ENCODE measurements around the gene FBXO48.

FBXO48 gene

DNA sequence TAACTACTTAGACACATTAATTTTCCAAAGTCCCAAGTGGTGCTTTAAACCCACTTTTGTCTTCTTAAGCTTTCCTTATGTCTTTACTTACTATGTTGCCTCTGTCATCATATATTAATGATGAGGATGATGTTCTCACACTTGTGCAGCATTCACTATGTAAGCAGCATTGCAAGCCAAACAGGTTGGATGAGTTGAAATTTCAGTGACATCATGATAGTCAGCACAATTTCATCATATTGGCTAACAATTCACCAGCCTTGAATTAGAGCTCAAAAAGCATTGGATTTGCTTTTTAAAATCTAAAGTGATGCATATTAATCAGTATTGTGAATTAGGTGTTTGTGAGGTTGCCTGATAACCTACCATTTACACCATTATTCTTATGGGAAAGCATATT lies 8.0 kb upstream of the FBXO48 start:
- POLR2A ChIA-PET, result interaction anchor here (1.4 kb wide), 1 partner anchor 8 kb away, joined by 4 read pairs; the partner anchor contains the start of genes APLF and FBXO48
- no peak overlapping the region for H3K4me3 ChIP-seq (ENCODE audit: low read depth, low read length)
- peaks cover 0 to 3% of the 10 kb centered on the region in 2 experiments; a peak in 1 of 3 replicates for H3K36me3 ChIP-seq (ENCODE audit: control insufficient read depth in 2 of 2, insufficient read depth in 1 of 2, low read length in 2 of 2)
- H3K4me1 ChIP-seq (ENCODE audit: control insufficient read depth, insufficient read depth, low read length), result 0 out of 2 replicates have a peak, but pooled peaks cover under 1% of the 10 kb centered on the region
- TF ChIP-seq, protein P1, sequence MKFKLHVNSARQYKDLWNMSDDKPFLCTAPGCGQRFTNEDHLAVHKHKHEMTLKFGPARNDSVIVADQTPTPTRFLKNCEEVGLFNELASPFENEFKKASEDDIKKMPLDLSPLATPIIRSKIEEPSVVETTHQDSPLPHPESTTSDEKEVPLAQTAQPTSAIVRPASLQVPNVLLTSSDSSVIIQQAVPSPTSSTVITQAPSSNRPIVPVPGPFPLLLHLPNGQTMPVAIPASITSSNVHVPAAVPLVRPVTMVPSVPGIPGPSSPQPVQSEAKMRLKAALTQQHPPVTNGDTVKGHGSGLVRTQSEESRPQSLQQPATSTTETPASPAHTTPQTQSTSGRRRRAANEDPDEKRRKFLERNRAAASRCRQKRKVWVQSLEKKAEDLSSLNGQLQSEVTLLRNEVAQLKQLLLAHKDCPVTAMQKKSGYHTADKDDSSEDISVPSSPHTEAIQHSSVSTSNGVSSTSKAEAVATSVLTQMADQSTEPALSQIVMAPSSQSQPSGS (tag by site-specific recombination; IDR thresholded peaks at IDR 0.05; ENCODE audit: low read depth), result peak; percentile 22; the same call in 1 of the 2 replicates
- TF ChIP-seq, protein P2, sequence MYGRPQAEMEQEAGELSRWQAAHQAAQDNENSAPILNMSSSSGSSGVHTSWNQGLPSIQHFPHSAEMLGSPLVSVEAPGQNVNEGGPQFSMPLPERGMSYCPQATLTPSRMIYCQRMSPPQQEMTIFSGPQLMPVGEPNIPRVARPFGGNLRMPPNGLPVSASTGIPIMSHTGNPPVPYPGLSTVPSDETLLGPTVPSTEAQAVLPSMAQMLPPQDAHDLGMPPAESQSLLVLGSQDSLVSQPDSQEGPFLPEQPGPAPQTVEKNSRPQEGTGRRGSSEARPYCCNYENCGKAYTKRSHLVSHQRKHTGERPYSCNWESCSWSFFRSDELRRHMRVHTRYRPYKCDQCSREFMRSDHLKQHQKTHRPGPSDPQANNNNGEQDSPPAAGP (tag by site-specific recombination; IDR thresholded peaks at IDR 0.05), result no peak
- TF ChIP-seq, protein P3, sequence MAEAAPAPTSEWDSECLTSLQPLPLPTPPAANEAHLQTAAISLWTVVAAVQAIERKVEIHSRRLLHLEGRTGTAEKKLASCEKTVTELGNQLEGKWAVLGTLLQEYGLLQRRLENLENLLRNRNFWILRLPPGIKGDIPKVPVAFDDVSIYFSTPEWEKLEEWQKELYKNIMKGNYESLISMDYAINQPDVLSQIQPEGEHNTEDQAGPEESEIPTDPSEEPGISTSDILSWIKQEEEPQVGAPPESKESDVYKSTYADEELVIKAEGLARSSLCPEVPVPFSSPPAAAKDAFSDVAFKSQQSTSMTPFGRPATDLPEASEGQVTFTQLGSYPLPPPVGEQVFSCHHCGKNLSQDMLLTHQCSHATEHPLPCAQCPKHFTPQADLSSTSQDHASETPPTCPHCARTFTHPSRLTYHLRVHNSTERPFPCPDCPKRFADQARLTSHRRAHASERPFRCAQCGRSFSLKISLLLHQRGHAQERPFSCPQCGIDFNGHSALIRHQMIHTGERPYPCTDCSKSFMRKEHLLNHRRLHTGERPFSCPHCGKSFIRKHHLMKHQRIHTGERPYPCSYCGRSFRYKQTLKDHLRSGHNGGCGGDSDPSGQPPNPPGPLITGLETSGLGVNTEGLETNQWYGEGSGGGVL (tag by site-specific recombination; IDR thresholded peaks at IDR 0.05), result no peak
- no peak for TF ChIP-seq ZBTB21 (tag by site-specific recombination; IDR thresholded peaks at IDR 0.05)
- no peaks in the 10 kb centered on the region for H3K9me3 ChIP-seq (ENCODE audit: control insufficient read depth, insufficient read depth, low read depth, low read length)
- CTCF ChIA-PET, result no interaction called here
- no peak overlapping the region for H3K27ac ChIP-seq (ENCODE audit: extremely low read depth, low read depth, low read length)

DNA sequence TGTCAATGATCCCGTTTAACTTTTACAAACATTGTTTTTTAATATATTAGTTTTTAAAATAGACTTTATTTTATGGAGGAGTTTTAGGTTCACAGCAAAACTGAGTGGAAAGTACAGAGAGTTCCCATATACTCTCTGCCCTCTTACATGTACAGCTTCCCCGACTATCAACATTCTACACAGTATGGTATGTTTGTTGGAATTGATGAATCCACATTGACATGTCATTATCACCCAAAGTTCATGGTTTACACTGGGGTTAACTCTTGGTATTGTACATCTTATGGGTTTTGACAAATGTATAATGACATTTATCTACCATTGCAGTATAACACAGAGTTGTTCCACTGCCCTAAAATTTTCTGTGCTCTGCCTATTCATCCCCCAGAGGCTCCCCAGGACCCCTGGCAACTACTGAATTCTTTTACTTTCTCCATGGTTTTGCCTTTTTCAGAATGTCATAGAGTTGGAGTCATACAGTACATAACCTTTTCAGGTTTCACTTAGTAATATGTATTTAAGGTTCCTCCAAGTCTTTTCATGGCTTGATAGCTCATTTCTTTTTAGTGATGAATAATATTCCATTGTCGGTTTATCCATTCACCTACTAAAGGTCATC lies 5.8 kb upstream of the FBXO48 start:
- peaks cover 10% of the 10 kb centered on the region; the same call in 1 of the 2 replicates for H3K4me1 ChIP-seq (ENCODE audit: control insufficient read depth, insufficient read depth, low read length)
- ChIA-PET CTCF (interaction anchor here (0.6 to 2.2 kb wide), 3 partner anchors 9 to 15 kb away, joined by 3 to 15 read pairs (median 3); no protein-coding TSS in a partner anchor), POLR2A (no interaction called here)
- no peak overlapping the region for H3K4me3 ChIP-seq (ENCODE audit: low read depth, low read length)
- H3K9me3 ChIP-seq (ENCODE audit: control insufficient read depth, insufficient read depth, low read depth, low read length), result no peaks in the 10 kb centered on the region
- H3K36me3 ChIP-seq (ENCODE audit: control insufficient read depth in 2 of 2, insufficient read depth in 1 of 2, low read length in 2 of 2), result peaks cover 0 to 3% of the 10 kb centered on the region in 2 experiments; a peak in 1 of 3 replicates
- H3K27ac ChIP-seq (ENCODE audit: extremely low read depth, low read depth, low read length), result no peak overlapping the region
- TF ChIP-seq ZNF544 (tag by site-specific recombination; IDR thresholded peaks at IDR 0.05), result no peak

DNA sequence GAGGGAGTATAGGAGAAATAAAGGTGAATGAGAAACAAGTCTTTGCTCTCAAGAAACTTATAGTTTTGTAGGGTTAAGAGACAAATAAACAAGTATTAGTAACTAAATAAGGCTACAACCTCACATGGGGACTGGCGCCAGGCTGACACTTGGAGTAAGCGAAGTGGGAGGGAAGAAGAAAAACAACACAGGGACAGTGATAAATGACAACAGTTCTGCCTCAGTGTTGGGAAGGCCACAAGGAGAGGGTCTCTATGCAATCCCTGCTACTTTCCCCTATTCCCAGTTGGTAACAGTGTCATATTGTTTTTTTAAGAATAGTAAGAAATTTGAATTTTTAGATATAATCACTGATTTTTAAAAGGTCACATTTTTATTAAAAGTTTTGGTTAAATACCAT lies 4.3 kb upstream of the FBXO48 start:
- Histone ChIP-seq H3K27ac (ENCODE audit: extremely low read depth, low read depth, low read length) (no peak overlapping the region), H3K9me3 (ENCODE audit: control insufficient read depth, insufficient read depth, low read depth, low read length) (no peaks in the 10 kb centered on the region), H3K4me1 (ENCODE audit: control insufficient read depth, insufficient read depth, low read length) (peaks cover 10% of the 10 kb centered on the region; the same call in 1 of the 2 replicates), H3K36me3 (ENCODE audit: control insufficient read depth in 2 of 2, insufficient read depth in 1 of 2, low read length in 2 of 2) (peaks cover 0 to 3% of the 10 kb centered on the region in 2 experiments; a peak in 1 of 3 replicates), H3K4me3 (ENCODE audit: low read depth, low read length) (no peak overlapping the region)
- ChIA-PET POLR2A (no interaction called here), CTCF (no interaction called here)
- TF ChIP-seq ZNF132 (tag by site-specific recombination; IDR thresholded peaks at IDR 0.05; ENCODE audit: borderline replicate concordance) (no peak), ZNF23 (tag by site-specific recombination; IDR thresholded peaks at IDR 0.05; ENCODE audit: borderline replicate concordance) (no peak), ZNF792 (tag by site-specific recombination; IDR thresholded peaks at IDR 0.05) (no peak), ZNF426 (tag by site-specific recombination; IDR thresholded peaks at IDR 0.05) (no peak), KLF16 (tag by site-specific recombination; IDR thresholded peaks at IDR 0.05) (no peak), IKZF3 (tag by site-specific recombination; IDR thresholded peaks at IDR 0.05) (no peak), ZNF621 (tag by site-specific recombination; IDR thresholded peaks at IDR 0.05) (no peak), ZNF416 (tag by site-specific recombination; IDR thresholded peaks at IDR 0.05) (no peak), ZNF404 (tag by site-specific recombination; IDR thresholded peaks at IDR 0.05) (no peak), EGR2 (tag by site-specific recombination; IDR thresholded peaks at IDR 0.05; ENCODE audit: low read depth) (no peak), ZNF510 (tag by site-specific recombination; IDR thresholded peaks at IDR 0.05; ENCODE audit: insufficient replicate concordance) (no peak), ZNF514 (tag by site-specific recombination; IDR thresholded peaks at IDR 0.05) (no peak)
- TF ChIP-seq, protein P4, sequence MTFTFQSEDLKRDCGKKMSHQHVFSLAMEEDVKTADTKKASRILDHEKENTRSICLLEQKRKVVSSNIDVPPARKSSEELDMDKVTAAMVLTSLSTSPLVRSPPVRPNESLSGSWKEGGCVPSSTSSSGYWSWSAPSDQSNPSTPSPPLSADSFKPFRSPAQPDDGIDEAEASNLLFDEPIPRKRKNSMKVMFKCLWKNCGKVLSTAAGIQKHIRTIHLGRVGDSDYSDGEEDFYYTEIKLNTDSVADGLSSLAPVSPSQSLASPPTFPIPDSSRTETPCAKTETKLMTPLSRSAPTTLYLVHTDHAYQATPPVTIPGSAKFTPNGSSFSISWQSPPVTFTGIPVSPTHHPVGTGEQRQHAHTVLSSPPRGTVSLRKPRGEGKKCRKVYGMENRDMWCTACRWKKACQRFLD (tag by site-specific recombination; IDR thresholded peaks at IDR 0.05), result no peak
- TF ChIP-seq, protein P5, sequence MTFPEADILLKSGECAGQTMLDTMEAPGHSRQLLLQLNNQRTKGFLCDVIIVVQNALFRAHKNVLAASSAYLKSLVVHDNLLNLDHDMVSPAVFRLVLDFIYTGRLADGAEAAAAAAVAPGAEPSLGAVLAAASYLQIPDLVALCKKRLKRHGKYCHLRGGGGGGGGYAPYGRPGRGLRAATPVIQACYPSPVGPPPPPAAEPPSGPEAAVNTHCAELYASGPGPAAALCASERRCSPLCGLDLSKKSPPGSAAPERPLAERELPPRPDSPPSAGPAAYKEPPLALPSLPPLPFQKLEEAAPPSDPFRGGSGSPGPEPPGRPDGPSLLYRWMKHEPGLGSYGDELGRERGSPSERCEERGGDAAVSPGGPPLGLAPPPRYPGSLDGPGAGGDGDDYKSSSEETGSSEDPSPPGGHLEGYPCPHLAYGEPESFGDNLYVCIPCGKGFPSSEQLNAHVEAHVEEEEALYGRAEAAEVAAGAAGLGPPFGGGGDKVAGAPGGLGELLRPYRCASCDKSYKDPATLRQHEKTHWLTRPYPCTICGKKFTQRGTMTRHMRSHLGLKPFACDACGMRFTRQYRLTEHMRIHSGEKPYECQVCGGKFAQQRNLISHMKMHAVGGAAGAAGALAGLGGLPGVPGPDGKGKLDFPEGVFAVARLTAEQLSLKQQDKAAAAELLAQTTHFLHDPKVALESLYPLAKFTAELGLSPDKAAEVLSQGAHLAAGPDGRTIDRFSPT (tag by site-specific recombination; IDR thresholded peaks at IDR 0.05), result no peak

Measured in HEK293 (cell line).